D721Med (cell line): ENCODE measurements around the gene DNAJA4.

Source experiments
- DNase-seq: peaks from one replicate; pipeline ENCODE4 v3.0.0; 2011; ENCODE audit warnings: low spot score; ENCODE audit not compliant: insufficient read length
- FAIRE-seq: peaks from 2 replicates; lab custom pipeline; 2011; peaks lifted over from hg19 to GRCh38; lab: Jason Lieb, UNC
- TF ChIP-seq, protein P1 (sequence below): IDR thresholded peaks from 2 replicates; pipeline ENCODE4 v1.5.1; 2012; ENCODE audit warnings: mild to moderate bottlenecking, control low read depth; ENCODE audit not compliant: insufficient read depth; ENCODE audit errors: missing control alignments

DNAJA4 gene

DNA sequence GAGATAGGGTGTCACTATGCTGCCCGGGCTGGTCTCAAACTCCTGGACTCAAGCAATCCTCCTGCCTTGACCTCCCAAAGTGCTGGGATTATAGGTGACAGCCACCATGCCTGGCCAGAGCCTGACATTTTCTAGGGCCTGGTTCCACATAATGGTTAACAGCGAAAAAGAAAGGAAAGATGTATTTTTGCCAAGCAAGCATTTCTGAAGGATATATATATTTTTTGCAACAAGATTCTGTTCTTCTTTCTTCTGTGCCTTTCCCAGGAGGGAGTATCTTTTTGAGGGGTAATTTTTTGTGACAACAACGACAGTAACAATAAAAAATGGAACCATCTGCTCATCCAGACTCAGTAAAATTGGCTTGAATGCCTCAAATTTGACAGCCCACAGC, 8.3 kb upstream of the DNAJA4 start:
- TF ChIP-seq, protein P1, sequence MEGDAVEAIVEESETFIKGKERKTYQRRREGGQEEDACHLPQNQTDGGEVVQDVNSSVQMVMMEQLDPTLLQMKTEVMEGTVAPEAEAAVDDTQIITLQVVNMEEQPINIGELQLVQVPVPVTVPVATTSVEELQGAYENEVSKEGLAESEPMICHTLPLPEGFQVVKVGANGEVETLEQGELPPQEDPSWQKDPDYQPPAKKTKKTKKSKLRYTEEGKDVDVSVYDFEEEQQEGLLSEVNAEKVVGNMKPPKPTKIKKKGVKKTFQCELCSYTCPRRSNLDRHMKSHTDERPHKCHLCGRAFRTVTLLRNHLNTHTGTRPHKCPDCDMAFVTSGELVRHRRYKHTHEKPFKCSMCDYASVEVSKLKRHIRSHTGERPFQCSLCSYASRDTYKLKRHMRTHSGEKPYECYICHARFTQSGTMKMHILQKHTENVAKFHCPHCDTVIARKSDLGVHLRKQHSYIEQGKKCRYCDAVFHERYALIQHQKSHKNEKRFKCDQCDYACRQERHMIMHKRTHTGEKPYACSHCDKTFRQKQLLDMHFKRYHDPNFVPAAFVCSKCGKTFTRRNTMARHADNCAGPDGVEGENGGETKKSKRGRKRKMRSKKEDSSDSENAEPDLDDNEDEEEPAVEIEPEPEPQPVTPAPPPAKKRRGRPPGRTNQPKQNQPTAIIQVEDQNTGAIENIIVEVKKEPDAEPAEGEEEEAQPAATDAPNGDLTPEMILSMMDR, result no peak
- FAIRE-seq, result no peak
- no peak for DNase-seq

GRCh38 chr15:78257681-78258080, 6.7 kb upstream of the DNAJA4 start:
- no peak for DNase-seq
- TF ChIP-seq, protein P1, result no peak
- FAIRE-seq, result no peak

GRCh38 chr15:78259232-78259631, 5.1 kb upstream of the DNAJA4 start:
- DNase-seq (no peak), FAIRE-seq (no peak)
- TF ChIP-seq, protein P1, result no peak

DNA sequence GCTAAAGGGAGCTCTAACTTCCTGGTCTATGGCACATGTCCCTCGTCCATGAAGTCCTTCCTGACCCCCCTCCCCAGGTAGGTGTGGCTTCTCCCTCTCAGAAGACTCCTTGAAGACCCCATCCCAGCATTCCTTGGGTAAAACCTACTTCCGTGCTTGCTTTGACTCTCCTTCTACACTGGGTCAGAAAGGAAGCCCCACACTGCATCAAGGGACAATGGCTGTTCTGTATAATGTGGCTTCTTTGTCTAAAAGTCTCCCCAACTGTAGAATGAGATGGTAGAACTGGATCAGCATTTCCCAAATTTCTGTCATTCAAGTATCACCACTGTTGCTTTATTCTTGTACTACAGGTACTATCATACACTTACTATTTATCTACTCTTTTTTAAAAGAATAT, 3.9 kb upstream of the DNAJA4 start:
- TF ChIP-seq, protein P1, result no peak
- DNase-seq (no peak), FAIRE-seq (no peak)

DNA sequence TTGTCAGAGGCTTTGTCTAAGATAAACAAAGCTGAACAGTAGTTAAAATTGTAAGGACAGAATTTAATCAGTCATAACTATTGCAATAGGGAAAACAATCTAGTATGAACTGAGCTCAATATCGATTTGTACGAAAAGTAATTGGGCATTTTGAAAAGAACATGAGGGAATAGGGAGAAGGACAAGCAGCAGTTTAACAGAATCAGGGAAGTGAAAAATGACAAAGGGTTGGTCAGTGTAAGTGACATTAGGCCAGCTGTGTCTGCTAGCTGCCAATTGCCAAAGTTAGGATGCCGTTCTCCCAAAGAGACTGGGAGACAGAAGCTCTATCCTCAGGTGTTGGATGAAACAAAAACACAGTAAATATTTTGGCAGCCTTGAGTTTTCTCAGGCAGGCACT, 3.3 kb upstream of the DNAJA4 start:
- DNase-seq (no peak), FAIRE-seq (no peak)
- TF ChIP-seq, protein P1, result no peak

DNA sequence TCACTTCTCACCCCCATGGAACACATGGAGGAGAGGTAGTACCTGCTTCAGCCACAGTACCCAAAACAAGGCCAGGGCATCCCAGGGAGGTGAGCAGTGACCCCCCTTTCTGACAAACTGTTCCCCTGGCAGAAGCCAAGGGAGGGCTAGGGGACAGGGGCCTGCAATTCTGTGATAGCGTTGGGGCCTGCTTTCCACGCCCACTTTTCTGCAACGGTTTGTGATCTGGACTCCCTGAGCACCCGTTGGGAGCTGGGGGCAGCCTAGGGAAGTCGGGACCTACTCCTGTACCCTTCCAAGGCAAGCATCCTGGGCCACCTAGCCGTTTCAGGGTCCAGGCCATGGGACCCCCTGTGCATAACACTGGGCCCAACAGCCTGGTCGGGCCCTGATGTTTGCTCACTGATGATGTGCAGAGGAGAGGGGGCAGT, 996 bp upstream of the DNAJA4 start:
- no peak for DNase-seq
- TF ChIP-seq, protein P1, result no peak
- no peak for FAIRE-seq

- FAIRE-seq (no peak), DNase-seq (no peak)
- TF ChIP-seq, protein P1, result no peak
These were observed 457 bp upstream of the DNAJA4 start for GRCh38 chr15:78263907-78264303.
